ACC112 (cell line): ENCODE measurements around the gene FOXR1.

Experiments used
- H2AFZ ChIP-seq: fragments of 200-600 bp; sonication (generic); one replicate; pipeline ENCODE4 v1.6.0; 2017; ENCODE audit warnings: antibody characterized with exemption, low read length; ENCODE audit not compliant: unreplicated experiment
- H3K27ac ChIP-seq: fragments of 200-600 bp; sonication (generic); 2 replicates; pipeline ENCODE4 v1.5.1; 2014; ENCODE audit warnings: low read depth, mild to moderate bottlenecking, antibody characterized with exemption, low read length, moderate library complexity
- H3K27me3 ChIP-seq: fragments of 200-600 bp; sonication (generic); 2 replicates; pipeline ENCODE4 v1.6.1; 2014; ENCODE audit warnings: mild to moderate bottlenecking, antibody characterized with exemption, low read length, moderate library complexity, mixed read lengths; ENCODE audit not compliant: insufficient read depth
- H3K36me3 ChIP-seq: fragments of 200-600 bp; sonication (generic); 2 replicates; pipeline ENCODE4 v1.6.1; 2016; ENCODE audit warnings: mild to moderate bottlenecking, antibody characterized with exemption, low read length, moderate library complexity, mixed read lengths; ENCODE audit not compliant: insufficient read depth
- H3K4me1 ChIP-seq: fragments of 200-600 bp; sonication (generic); one replicate; pipeline ENCODE4 v1.6.1; 2016; ENCODE audit warnings: low read length, mixed read lengths; ENCODE audit not compliant: insufficient read depth, unreplicated experiment, control insufficient read depth
- H3K4me3 ChIP-seq: fragments of 200-600 bp; sonication (generic); 2 replicates; pipeline ENCODE4 v1.5.1; 2014; ENCODE audit warnings: mild to moderate bottlenecking, low read depth, low read length
- H3K79me2 ChIP-seq: fragments of 200-600 bp; sonication (generic); one replicate; pipeline ENCODE4 v1.6.0; 2016; ENCODE audit warnings: low read length; ENCODE audit not compliant: control insufficient read depth, unreplicated experiment, insufficient read depth

Gene FOXR1, protein sequence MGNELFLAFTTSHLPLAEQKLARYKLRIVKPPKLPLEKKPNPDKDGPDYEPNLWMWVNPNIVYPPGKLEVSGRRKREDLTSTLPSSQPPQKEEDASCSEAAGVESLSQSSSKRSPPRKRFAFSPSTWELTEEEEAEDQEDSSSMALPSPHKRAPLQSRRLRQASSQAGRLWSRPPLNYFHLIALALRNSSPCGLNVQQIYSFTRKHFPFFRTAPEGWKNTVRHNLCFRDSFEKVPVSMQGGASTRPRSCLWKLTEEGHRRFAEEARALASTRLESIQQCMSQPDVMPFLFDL

DNA sequence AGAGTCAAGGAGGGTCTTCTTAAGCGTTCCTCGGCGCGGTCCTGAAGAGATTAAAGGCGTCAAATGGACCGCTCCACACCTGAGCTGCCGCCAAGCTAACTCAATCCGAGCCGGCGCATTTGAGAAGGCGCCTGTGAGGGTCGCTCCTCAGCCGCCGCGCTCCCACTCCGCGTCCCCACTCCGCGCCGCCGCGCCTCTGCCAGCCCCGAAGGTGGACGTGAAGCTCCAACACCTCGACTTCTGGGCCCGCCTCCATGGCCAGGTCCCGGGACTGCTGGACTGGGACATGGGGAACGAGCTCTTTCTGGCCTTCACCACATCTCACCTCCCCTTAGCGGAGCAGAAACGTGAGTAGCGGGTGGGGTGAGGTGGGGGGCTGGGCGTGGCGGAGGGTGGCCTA lies at the start of gene FOXR1:
Gene FOXR1 (plus strand): TSS at position 116 of the 400 bp plus-strand sequence. CDS start 171 bp downstream, at position 287.
- Histone ChIP-seq H3K4me1 (no peaks in the 10 kb centered on the region), H3K36me3 (no peaks in the 10 kb centered on the region), H2AFZ (no peak within 1 kb of the TSS), H3K4me3 (no peak within 1 kb of the TSS), H3K27ac (no peak within 1 kb of the TSS), H3K79me2 (no peaks in the 10 kb centered on the region), H3K27me3 (peaks cover 25% of the 10 kb centered on the region)

DNA sequence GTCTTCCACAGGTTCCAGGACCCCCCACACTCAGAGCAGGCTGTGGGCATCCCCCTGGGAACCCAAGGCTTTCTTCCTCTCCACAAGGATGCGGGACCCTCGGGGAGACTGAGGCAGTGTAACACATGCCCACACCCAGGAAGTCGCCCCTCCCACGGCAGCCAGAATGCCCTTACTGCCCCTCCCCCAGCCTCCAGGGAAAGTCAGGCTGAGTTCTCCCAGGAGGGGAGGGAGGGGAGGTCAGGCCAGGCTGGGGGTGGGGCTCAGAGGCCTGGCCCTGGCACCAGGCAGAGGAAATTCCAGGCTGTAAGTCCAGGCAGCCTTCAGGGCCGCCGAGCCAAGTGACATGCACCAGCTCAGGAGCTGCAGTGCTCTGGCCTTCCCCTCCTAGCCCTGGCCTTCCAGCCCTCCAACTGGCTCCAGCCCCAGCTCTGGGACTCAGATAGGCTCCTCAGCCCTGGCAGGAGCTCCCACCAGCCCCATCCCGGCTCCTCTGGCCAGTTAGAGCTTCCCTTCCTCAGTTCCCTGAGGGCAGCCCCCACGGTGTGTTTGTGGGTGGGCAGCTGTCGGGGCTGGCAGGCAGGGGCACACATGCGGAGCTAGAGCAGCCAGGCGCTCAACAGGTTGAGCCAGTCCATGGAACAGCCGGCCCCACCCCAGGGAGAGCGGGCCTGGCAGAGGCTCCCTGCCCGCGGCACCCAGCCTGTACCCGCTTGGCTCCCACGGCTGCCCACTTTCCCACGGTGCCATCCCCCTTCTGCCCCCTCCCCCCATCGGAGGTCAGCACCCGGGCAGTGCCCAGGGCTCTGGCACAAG lies 49.4 kb upstream of the FOXR1 start:
- Histone ChIP-seq H3K4me1 (peaks cover 59% of the 10 kb centered on the region), H3K27me3 (no peaks in the 10 kb centered on the region), H3K79me2 (peaks cover 54% of the 10 kb centered on the region), H3K4me3 (peak overlapping the region; percentile 95), H2AFZ (no peak overlapping the region), H3K36me3 (no peaks in the 10 kb centered on the region), H3K27ac (peak overlapping the region; percentile 99)

GRCh38 chr11:118922745-118923627 lies 48.6 kb upstream of the FOXR1 start:
- H3K4me1 ChIP-seq: peaks cover 57% of the 10 kb centered on the region
- H3K27me3 ChIP-seq: no peaks in the 10 kb centered on the region
- H3K4me3 ChIP-seq: peak overlapping the region; percentile 95
- H3K79me2 ChIP-seq: peaks cover 49% of the 10 kb centered on the region
- H3K27ac ChIP-seq: peak overlapping the region; percentile 99
- no peak overlapping the region for H2AFZ ChIP-seq
- no peaks in the 10 kb centered on the region for H3K36me3 ChIP-seq

DNA sequence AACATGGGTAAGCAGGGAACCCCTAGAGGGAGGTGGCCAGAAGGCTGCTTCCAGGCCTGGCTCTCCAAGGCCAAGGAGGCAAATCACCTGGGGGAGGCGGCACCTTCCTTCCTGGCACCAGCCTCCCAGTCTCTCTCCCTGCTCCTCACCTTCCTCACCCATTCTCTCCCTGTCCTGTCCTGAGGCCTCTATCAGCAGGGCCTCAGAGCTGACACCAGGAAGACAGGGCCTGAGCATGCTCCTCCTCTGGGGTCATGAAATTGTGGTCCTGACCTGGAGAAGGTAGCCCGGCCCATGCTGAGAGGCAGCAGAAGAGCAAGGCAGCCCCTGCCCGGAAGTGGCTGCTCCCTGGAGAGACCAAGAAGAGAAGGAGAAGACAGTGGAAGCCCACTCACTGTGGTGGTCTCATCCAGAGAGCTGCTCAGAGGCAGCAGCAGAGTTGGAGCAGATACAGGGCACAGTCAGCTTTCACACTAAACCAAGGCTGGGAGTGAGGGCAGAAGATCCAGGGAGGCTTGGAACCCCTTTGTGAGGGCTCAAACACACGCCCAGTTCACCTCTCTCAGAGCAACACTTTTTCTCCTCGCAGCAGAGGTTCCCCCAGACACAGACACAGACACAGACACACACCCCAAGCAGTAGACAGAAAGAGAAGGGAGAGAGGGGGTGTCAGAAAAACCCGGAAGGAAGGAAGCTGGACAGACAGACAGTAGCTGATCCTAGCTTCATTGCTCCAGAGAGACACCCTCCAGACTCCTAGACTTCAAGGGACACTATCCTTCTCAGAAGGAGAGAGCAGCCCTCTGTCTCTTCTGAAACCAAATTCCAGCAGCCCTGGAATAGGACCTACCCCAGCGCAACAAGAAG lies 47.6 kb upstream of the FOXR1 start:
- no peaks in the 10 kb centered on the region for H3K36me3 ChIP-seq
- H3K4me3 ChIP-seq: peak overlapping the region; percentile 95
- H3K27ac ChIP-seq: peak overlapping the region; percentile 99
- no peak overlapping the region for H2AFZ ChIP-seq
- peaks cover 50% of the 10 kb centered on the region for H3K4me1 ChIP-seq
- H3K79me2 ChIP-seq: peaks cover 46% of the 10 kb centered on the region
- no peaks in the 10 kb centered on the region for H3K27me3 ChIP-seq

GRCh38 chr11:118924591-118925585 lies 46.7 kb upstream of the FOXR1 start:
- Histone ChIP-seq H3K4me3 (peak overlapping the region; percentile 95), H2AFZ (no peak overlapping the region), H3K27ac (peak overlapping the region; percentile 99)

GRCh38 chr11:118927554-118928100 lies 43.9 kb upstream of the FOXR1 start:
- Histone ChIP-seq H2AFZ (peak overlapping the region; percentile 45), H3K27me3 (no peaks in the 10 kb centered on the region), H3K79me2 (peaks cover 31% of the 10 kb centered on the region), H3K27ac (peak overlapping the region; percentile 21; the same call in 1 of the 2 replicates), H3K4me3 (peak overlapping the region; percentile 41), H3K4me1 (peaks cover 14% of the 10 kb centered on the region), H3K36me3 (no peaks in the 10 kb centered on the region)

More at GRCh38 chr11:118924591-118925585, 46.7 kb upstream of the FOXR1 start:
- Histone ChIP-seq H3K4me1 (peaks cover 41% of the 10 kb centered on the region), H3K27me3 (no peaks in the 10 kb centered on the region), H3K36me3 (no peaks in the 10 kb centered on the region), H3K79me2 (peaks cover 46% of the 10 kb centered on the region)

DNA sequence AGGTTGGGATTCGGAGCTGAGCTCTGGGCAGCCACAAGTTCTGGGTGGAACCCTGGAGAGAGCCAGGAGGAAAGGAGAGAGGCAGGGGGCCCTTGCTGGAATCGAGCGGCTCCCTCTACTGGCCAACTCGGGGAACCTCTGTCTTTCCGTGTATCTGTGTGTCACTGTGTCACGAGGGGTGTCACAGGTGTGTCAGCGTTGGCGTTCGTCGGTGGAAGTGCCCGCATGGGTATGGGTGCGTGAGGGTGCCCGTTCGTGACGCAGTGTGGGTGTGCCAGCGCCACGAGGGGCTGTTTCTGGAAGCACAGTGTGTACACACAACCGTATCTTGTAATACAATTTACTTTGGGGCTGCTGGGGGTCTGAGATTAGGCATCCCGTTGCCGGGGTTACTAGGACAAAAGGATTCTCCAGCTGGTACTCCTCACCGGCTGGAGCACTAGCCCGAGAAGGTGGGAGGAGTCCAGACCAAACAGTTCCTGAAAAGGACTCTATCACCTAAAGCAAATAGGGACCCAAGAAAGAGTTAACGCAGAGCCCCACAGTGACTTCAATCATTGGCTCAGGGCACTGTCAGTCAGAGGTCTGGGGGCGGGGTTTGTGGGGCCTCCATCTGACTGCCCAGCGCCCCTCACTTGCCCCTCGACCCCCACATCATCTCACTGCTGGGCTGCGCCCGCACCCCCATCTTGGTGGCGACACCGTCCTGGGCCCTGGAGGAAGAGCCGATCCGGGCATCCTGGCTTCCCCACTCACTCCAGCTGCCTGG lies 43.3 kb upstream of the FOXR1 start:
- Histone ChIP-seq H3K27me3 (no peaks in the 10 kb centered on the region), H3K27ac (peak overlapping the region; percentile 50; the same call in 1 of the 2 replicates), H2AFZ (peak overlapping the region; percentile 59)

DNA sequence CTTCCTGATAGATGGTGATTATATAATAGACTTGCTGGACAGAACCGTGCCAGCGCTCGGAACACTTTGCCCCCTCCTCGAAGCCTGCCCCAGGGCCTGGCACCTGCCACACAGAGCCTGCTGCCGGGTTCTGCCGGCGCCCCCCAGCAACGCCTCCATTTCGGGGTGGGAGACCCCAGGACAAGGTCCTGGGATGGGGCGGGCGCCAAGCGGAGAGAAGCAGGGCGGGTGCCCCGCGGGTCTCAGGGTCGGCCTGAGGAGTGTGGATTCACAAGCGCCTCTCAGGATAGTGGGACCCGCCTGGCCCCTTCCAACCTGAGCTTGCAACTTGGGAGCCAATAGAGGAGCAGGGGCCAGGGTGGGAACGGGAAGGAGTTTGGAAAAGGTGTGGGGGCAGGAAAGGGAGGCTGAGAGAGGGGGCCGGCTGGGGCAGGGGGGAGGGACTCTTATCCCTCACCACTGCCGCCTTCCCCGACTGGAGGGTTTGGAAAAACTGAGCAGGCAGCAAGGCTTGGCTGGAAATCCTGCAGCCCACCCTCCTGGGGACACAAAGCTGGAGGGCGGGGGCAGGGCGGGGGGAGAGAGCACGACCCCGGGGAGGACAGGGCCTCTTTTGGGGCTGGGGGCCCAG lies 42.6 kb upstream of the FOXR1 start:
- Histone ChIP-seq H3K4me3 (peak overlapping the region; percentile 86), H3K36me3 (no peaks in the 10 kb centered on the region), H3K4me1 (peaks cover 13% of the 10 kb centered on the region), H2AFZ (peak overlapping the region; percentile 59), H3K79me2 (peaks cover 18% of the 10 kb centered on the region), H3K27ac (peak overlapping the region; percentile 50; the same call in 1 of the 2 replicates), H3K27me3 (no peaks in the 10 kb centered on the region)

More for the DNA sequence above, 43.3 kb upstream of the FOXR1 start:
- H3K36me3 ChIP-seq: no peaks in the 10 kb centered on the region
- peaks cover 25% of the 10 kb centered on the region for H3K79me2 ChIP-seq
- H3K4me3 ChIP-seq: peak overlapping the region; percentile 86
- peaks cover 13% of the 10 kb centered on the region for H3K4me1 ChIP-seq
